SK-N-SH (cell line): ENCODE results near the gene ANKS1B. TPM values are rescaled to one million over a fixed set of nuclear protein-coding genes. Genes with fewer than 3 reads are reported as not detected.

Experiments used
- CTCF ChIA-PET: fragments of 300-600, 350-600 bp; formaldehyde crosslinking; extraction: SDS; loops from one replicate; lab custom pipeline; 2021; lab: Yijun Ruan, JAX
- POLR2A ChIA-PET: fragments of 350-600 bp; sonication (Branson Sonifier 250); formaldehyde crosslinking; extraction: SDS; loops from one replicate; lab custom pipeline; 2020; ENCODE audit warnings: antibody characterized with exemption, inconsistent platforms; lab: Yijun Ruan, JAX
- DNase-seq: peaks from one replicate; pipeline ENCODE4 v3.0.0; 2012
- H2AFZ ChIP-seq: fragments of 200-600 bp; sonication (generic); 2 replicates; pipeline ENCODE4 v1.8.1; 2016; ENCODE audit warnings: antibody characterized with exemption, mild to moderate bottlenecking, low read depth
- H3F3A ChIP-seq: fragments of 200-600 bp; sonication (generic); replicated peaks from 2 replicates; pipeline ENCODE3; 2016; ENCODE audit warnings: antibody characterized with exemption, mild to moderate bottlenecking; ENCODE audit not compliant: insufficient read depth
- H3K27ac ChIP-seq, 2 experiments: fragments of 200-500 bp in 1 of 2; fragments of 200-600 bp in 1 of 2; sonication (Bioruptor generic) in 1 of 2; sonication (generic), shearing (Covaris generic) in 1 of 2; 2 replicates each; pipeline versions ENCODE4 v1.5.1 to v1.6.1; 2014 to 2016; ENCODE audit warnings: low read depth in 2 of 2, inconsistent platforms in 1 of 2, low read length in 1 of 2, mild to moderate bottlenecking in 1 of 2, mixed read lengths in 1 of 2
- H3K27me3 ChIP-seq: fragments of 200-600 bp; sonication (generic), shearing (Covaris generic); 2 replicates; pipeline ENCODE4 v1.6.1; 2016; ENCODE audit warnings: mixed run types; ENCODE audit not compliant: insufficient read depth
- H3K36me3 ChIP-seq, 2 experiments: fragments of 200-500 bp in 1 of 2; fragments of 200-600 bp in 1 of 2; sonication (Bioruptor generic) in 1 of 2; sonication (generic) in 1 of 2; replicated peaks in 1 of 2; 2 replicates each; pipeline versions ENCODE3 to v1.5.1; 2014 to 2016; ENCODE audit warnings: low read length in 1 of 2, mild to moderate bottlenecking in 1 of 2; ENCODE audit not compliant: insufficient read depth in 2 of 2, control insufficient read depth in 1 of 2
- H3K4me1 ChIP-seq, 2 experiments: fragments of 200-500 bp in 1 of 2; fragments of 200-600 bp in 1 of 2; sonication (Bioruptor generic) in 1 of 2; sonication (generic), shearing (Covaris generic) in 1 of 2; 2 replicates each; pipeline versions ENCODE4 v1.5.1 to v1.6.1; 2014 to 2016; ENCODE audit warnings: low read depth in 1 of 2, low read length in 1 of 2, mixed run types in 1 of 2; ENCODE audit not compliant: insufficient read depth in 2 of 2, control insufficient read depth in 1 of 2
- H3K4me2 ChIP-seq: fragments of 200-600 bp; sonication (generic), shearing (Covaris generic); 2 replicates; pipeline ENCODE4 v1.6.1; 2017; ENCODE audit warnings: mixed run types
- H3K4me3 ChIP-seq, 2 experiments: fragments of 200-500 bp in 1 of 2; fragments of 200-600 bp in 1 of 2; sonication (Bioruptor generic) in 1 of 2; sonication (generic), shearing (Covaris generic) in 1 of 2; 2 replicates each; pipeline versions ENCODE4 v1.5.1 to v1.8.1; 2014 to 2016; ENCODE audit warnings: low read depth in 2 of 2, inconsistent platforms in 1 of 2, low read length in 1 of 2, mild to moderate bottlenecking in 1 of 2, mixed read lengths in 1 of 2, moderate library complexity in 1 of 2
- H3K79me2 ChIP-seq: fragments of 200-600 bp; sonication (generic); 2 replicates; pipeline ENCODE4 v1.8.1; 2017; ENCODE audit warnings: mild to moderate bottlenecking; ENCODE audit not compliant: insufficient read depth
- H3K9ac ChIP-seq: fragments of 200-600 bp; sonication (generic); 2 replicates; pipeline ENCODE4 v1.6.1; 2017; ENCODE audit warnings: mixed run types
- H3K9me2 ChIP-seq: fragments of 200-600 bp; sonication (generic); 2 replicates; pipeline ENCODE4 v1.6.1; 2017; ENCODE audit warnings: mixed run types
- H3K9me3 ChIP-seq: fragments of 200-600 bp; sonication (generic); 2 replicates; pipeline ENCODE4 v1.6.1; 2017; ENCODE audit warnings: mixed run types, mild to moderate bottlenecking, moderate library complexity
- H4K20me1 ChIP-seq: fragments of 200-600 bp; sonication (generic); 2 replicates; pipeline ENCODE4 v1.6.1; 2017; ENCODE audit warnings: mild to moderate bottlenecking, mixed run types; ENCODE audit not compliant: insufficient read depth
- FOSL2 ChIP-seq: IDR thresholded peaks from 2 replicates; pipeline ENCODE4 v1.4.0; 2012; ENCODE audit warnings: low read depth, mild to moderate bottlenecking, moderate library complexity, borderline replicate concordance
- FOXJ3 ChIP-seq: sonication (generic); formaldehyde crosslinking; IDR thresholded peaks from 2 replicates; pipeline ENCODE4 v1.5.1; 2020; ENCODE audit warnings: mild to moderate bottlenecking, missing genetic modification reagents
- FOXM1 ChIP-seq: IDR thresholded peaks from 2 replicates; pipeline ENCODE4 v1.4.0; 2012; ENCODE audit warnings: low read depth, mild to moderate bottlenecking
- IRF3 ChIP-seq: fragments of 150-350 bp; IDR thresholded peaks from 2 replicates; pipeline ENCODE4 v1.6.1; 2016; ENCODE audit warnings: mild to moderate bottlenecking, low read depth, low read length
- MAX ChIP-seq: IDR thresholded peaks from 2 replicates; pipeline ENCODE4 v1.4.0; 2012; ENCODE audit warnings: low read depth
- NRF1 ChIP-seq: IDR thresholded peaks from 2 replicates; pipeline ENCODE4 v1.6.1; 2012; ENCODE audit warnings: low read depth, mild to moderate bottlenecking, low read length
- POLR2AphosphoS5 ChIP-seq: IDR thresholded peaks from 2 replicates; pipeline ENCODE4 v1.6.1; 2012; ENCODE audit warnings: low read depth, low read length
- RCOR1 ChIP-seq: fragments of 150-350 bp; IDR thresholded peaks from 2 replicates; pipeline ENCODE4 v1.6.1; 2017; ENCODE audit warnings: antibody characterized with exemption, low read length
- REST ChIP-seq: IDR thresholded peaks from 2 replicates; pipeline ENCODE4 v1.6.1; 2012; ENCODE audit warnings: mild to moderate bottlenecking, low read depth, low read length, moderate library complexity
- SIN3A ChIP-seq: IDR thresholded peaks from 2 replicates; pipeline ENCODE4 v1.6.1; 2012; ENCODE audit warnings: low read depth, mild to moderate bottlenecking, low read length, moderate library complexity, borderline replicate concordance
- SMC3 ChIP-seq: IDR thresholded peaks from 2 replicates; pipeline ENCODE4 v1.6.1; 2012; ENCODE audit warnings: low read depth, low read length, improper control_type of control experiment
- TAF1 ChIP-seq: IDR thresholded peaks from 2 replicates; pipeline ENCODE4 v1.6.1; 2012; ENCODE audit warnings: low read depth, mild to moderate bottlenecking, low read length, moderate library complexity, borderline replicate concordance
- USF2 ChIP-seq: fragments of 150-350 bp; IDR thresholded peaks from 2 replicates; pipeline ENCODE4 v1.6.1; 2017; ENCODE audit warnings: antibody characterized with exemption, low read length, low read depth, borderline replicate concordance
- YY1 ChIP-seq: IDR thresholded peaks from 2 replicates; pipeline ENCODE4 v1.4.0; 2012; ENCODE audit warnings: low read depth, mild to moderate bottlenecking
- ZBTB33 ChIP-seq: IDR thresholded peaks from 2 replicates; pipeline ENCODE4 v1.4.0; 2012; ENCODE audit warnings: low read depth, borderline replicate concordance
- WGBS: methylation state at CpG from one replicate; pipeline ENCODE4 v1.1.6; 2017; ENCODE audit warnings: low lambda C conversion rate; 5-methylcytosine and 5-hydroxymethylcytosine counted together
- polyA plus RNA-seq, 3 experiments: library from polyadenylated mRNA; depleted of rRNA; stranded (reverse); fragments of >200 nt; gene quantifications; 2 replicates each; pipeline ENCODE4 v1.2.3, GENCODE V29; 2012

The ANKS1B gene
- polyA plus RNA-seq, 1 of the 3 experiments (the other 2 are of a cell fraction) = 1.8 TPM

GRCh38 chr12:99122496-99122895 lies 862.2 kb downstream of the ANKS1B start:
- Histone ChIP-seq H3K4me1 (no peaks in the 10 kb centered on the region; a peak in 2 of 4 replicates), H3K27ac (no peak overlapping the region), H3F3A (no peaks in the 10 kb centered on the region), H3K9me2 (no peaks in the 10 kb centered on the region), H3K4me2 (no peak overlapping the region), H3K79me2 (no peaks in the 10 kb centered on the region), H3K27me3 (no peaks in the 10 kb centered on the region), H3K4me3 (no peak overlapping the region), H4K20me1 (no peaks in the 10 kb centered on the region), H3K36me3 (no peaks in the 10 kb centered on the region), H3K9me3 (no peaks in the 10 kb centered on the region), H3K9ac (no peak overlapping the region), H2AFZ (no peak overlapping the region)
- TF ChIP-seq RCOR1 = no peak
- TF ChIP-seq IRF3 = no peak
- TF ChIP-seq MAX = no peak
- TF ChIP-seq FOXJ3 (CRISPR knock-in tag) = no peak
- no peak for DNase-seq
- CTCF ChIA-PET = interaction anchor here (1.5 kb wide), 1 partner anchor 79 kb away, joined by 3 read pairs; no protein-coding TSS in a partner anchor
- 42% methylated on average over 3 of the region's 3 CpGs for WGBS
- POLR2A ChIA-PET = no interaction called here

- Histone ChIP-seq H3K9me3 (no peaks in the 10 kb centered on the region), H3K79me2 (no peaks in the 10 kb centered on the region), H3K4me2 (no peak overlapping the region), H3K27ac (no peak overlapping the region), H3K4me1 (no peaks in the 10 kb centered on the region; a peak in 2 of 4 replicates), H3K9ac (no peak overlapping the region), H3K27me3 (no peaks in the 10 kb centered on the region), H3K9me2 (no peaks in the 10 kb centered on the region), H3F3A (no peaks in the 10 kb centered on the region), H4K20me1 (no peaks in the 10 kb centered on the region), H3K4me3 (no peak overlapping the region), H2AFZ (no peak overlapping the region), H3K36me3 (no peaks in the 10 kb centered on the region)
- WGBS = 56% methylated on average over 4 of the region's 4 CpGs
- no peak for DNase-seq
- CTCF ChIA-PET = no interaction called here
- TF ChIP-seq NRF1 = no peak
- TF ChIP-seq POLR2AphosphoS5 = no peak
- POLR2A ChIA-PET = no interaction called here
Observed at GRCh38 chr12:99121546-99121945, 863.2 kb downstream of the ANKS1B start.

GRCh38 chr12:99119943-99120342 lies 864.8 kb downstream of the ANKS1B start:
- H4K20me1 ChIP-seq = no peaks in the 10 kb centered on the region
- H3K9me2 ChIP-seq = no peaks in the 10 kb centered on the region
- no peaks in the 10 kb centered on the region for H3K36me3 ChIP-seq
- H3K9me3 ChIP-seq = no peaks in the 10 kb centered on the region
- ChIA-PET POLR2A (no interaction called here), CTCF (no interaction called here)
- H3K9ac ChIP-seq = no peak overlapping the region
- H2AFZ ChIP-seq = no peak overlapping the region
- no peaks in the 10 kb centered on the region for H3F3A ChIP-seq
- no peak overlapping the region for H3K4me2 ChIP-seq
- 71% methylated on average over 10 of the region's 10 CpGs for WGBS
- H3K4me1 ChIP-seq = no peaks in the 10 kb centered on the region; a peak in 2 of 4 replicates
- no peak for DNase-seq
- no peaks in the 10 kb centered on the region for H3K27me3 ChIP-seq
- no peaks in the 10 kb centered on the region for H3K79me2 ChIP-seq
- H3K4me3 ChIP-seq = no peak overlapping the region
- H3K27ac ChIP-seq = no peak overlapping the region
- no peak for TF ChIP-seq REST
- no peak for TF ChIP-seq USF2
- no peak for TF ChIP-seq TAF1
- TF ChIP-seq FOXM1 = no peak
- TF ChIP-seq ZBTB33 = no peak
- TF ChIP-seq SMC3 = no peak
- no peak for TF ChIP-seq YY1
- TF ChIP-seq SIN3A = no peak
- TF ChIP-seq FOSL2 = no peak
